ENCODE results near the gene RSAD2.
A peak's percentile ranks its signal among the peaks of the same experiment; 100 is the strongest.
"Not testable (repeated sequence)": the region's sequence is repeated elsewhere in the genome, so short reads cannot be mapped to it uniquely, and the experiment has no call there.

The RSAD2 gene

DNA sequence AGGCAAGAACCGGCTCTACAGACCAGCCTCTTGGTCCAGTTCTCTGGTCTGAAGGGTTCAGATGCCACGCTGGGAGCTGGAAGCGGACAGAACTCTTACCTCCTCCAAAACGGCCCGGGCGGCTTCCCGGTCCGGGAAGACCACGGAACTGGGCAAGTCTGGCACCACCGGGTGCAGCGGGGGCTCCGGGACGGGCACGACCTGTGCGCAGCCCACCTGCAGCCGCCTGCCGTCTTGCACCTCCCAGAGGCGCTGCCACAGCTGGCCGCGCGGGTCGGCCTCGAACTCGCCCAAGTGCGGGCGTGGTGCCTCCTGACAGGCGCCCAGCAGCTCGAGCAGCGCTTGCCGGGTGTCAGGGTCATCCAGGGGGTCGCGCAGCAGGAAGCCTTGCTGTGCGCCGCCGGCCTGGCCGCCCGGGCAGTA lies 12.6 kb upstream of the RSAD2 start:
- peak; percentile 32 for DNase-seq

DNA sequence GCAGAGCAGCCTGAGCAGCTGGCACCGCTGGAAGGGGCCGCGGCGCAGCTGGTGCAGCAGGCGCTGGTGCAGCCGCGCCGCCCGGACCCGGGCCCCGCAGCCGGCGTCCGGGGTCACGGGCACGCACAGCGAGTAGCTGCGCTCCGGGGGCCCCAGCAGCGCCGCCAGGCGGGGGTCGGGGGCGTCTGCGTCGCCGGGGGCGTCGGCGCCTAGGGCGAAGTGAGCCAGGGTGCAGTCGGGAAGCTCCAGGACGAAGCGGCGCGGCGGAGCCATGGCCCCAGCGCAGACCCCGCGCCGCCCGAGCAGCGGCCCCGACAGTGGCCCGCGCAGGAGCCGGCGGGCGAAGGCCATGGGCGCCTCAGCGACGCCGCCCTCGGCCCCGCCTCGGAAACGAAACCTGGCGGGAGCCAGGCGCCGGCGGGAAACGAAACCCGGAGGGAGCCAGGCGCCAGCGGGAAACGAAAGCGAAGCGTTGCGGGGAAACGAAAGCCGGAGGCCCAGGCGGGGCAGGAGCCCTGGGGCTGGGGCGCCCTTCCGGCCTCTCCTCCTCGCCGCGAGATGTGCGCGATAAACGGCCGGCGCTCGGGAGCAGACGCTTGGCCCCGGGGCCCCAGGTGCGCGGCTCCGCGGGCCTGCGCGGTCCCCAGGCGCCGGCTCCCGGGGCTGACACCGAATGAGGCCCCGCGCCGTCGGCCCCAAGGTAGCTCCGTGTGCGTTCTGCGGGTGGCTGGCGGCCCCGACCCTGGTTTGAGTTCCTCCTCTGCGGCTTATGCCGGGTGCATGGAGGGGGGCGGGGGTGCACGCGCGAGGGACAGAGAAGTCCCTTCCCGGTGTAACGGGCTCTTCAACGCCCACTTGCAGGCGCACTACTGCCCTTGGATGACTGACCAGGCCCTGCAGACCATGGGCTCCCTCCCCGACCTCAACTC lies 12.0 kb upstream of the RSAD2 start, which contains the start of gene CMPK2:
CMPK2 (minus strand) TSS at position 562 of the 929 bp plus-strand sequence; CDS start at position 351, 211 bp downstream.
- DNase-seq, result peak; percentile 73

- DNase-seq, result peak; percentile 50
These were observed 11.3 kb upstream of the RSAD2 start for GRCh38 chr2:6866275-6866671.

GRCh38 chr2:6866982-6867381 lies 10.6 kb upstream of the RSAD2 start:
- DNase-seq, result no peak

DNA sequence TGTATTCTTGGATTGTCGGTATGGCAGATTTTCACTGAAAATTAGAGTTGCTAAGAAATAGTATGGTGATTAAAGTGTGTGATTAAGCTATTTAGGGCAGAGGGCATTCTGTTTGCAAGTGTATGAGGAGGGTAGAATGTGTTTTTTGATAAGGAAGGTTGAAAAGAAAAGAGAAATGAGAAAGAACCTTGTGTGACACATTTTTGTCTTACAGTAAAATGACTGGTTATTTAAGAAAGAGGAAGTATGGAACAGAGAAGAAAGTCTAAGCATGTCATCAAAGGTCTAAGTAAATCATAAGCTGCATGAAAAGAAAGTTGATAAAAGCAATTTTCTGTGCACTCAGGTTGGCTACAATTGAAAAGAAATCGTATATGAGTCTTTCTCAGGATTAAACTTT lies 5.2 kb upstream of the RSAD2 start:
- no peak for DNase-seq

DNA sequence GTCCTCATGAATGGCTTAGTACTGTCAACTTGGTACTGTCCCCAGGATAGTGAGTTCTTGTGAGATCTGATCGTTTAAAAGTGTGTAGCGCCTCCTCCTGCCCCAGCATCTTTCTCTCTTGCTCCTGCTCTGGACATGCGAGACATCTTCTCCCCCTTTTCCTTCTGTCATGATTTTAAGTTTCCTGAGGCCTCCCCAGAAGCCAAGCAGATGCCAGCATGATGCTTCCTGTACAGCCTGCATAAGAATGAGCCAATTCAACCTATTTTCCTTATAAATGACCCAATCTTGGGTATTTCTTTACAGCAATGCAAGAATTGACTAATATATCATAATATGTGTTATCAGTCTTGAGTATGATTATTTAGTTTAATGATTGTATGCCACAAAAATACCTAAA lies 3.5 kb upstream of the RSAD2 start:
- no peak for DNase-seq

DNA sequence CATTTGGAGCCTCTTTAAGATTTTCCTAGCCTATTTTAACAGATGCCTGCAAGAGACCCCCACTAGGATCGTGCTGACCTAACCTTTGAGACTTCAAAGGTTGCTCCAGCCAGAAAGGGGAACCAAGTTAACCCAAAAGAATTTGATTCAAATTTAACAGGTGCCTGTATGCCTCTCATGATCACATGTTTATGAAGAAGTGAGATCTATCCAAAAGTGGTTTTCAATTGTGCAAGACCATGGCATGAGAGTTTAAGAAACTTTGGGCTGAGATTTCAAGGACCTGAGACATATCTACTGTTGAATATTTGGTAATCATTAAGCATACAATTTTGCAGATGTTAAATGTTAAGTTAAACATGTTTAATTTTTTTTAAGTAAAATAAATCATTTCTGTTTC lies 1.3 kb upstream of the RSAD2 start:
- DNase-seq, result no peak

DNA sequence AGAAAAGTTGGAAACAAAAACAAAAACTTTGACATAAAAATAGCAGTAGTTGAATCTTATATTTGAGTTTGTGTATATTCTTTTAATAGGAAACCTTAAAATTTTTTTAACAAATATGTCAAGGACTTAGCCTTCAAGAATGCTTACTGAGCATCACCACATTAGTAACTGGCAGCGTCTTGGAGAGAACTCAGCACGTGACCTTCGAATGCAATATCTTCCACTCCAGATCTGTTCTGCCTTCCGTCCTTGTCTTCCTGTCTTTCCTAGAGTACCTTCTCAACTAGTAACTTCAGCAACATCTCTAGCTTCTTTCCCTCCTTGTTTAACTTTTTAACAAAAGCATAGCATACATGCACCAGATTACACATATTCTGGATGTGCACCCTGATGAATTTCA lies 972 bp downstream of the RSAD2 start:
- DNase-seq, result no peak

- DNase-seq, result no peak
These were observed 1.4 kb downstream of the RSAD2 start for GRCh38 chr2:6879011-6879410.

GRCh38 chr2:6880200-6880733 lies 2.7 kb downstream of the RSAD2 start:
- DNase-seq, result no peak

DNA sequence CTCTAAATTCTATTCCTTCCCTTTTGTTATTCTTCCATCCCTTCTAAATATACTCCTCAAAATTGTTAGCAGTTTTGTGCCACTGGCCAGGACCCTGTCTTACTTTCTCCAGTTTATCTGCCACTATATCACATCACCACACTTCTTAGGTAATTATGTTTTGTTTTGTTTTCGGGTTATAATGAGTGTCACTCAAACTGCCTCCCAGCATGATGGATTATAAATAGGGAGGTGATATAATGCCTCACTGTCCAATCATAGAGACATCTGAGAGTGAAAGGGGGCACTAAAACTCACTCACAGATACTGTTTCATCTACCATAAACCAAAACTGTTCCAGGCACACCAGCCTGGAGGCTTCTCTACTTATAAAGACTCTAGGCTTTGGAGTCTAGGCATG lies 3.5 kb downstream of the RSAD2 start:
- no peak for DNase-seq

GRCh38 chr2:6881516-6881915 lies 3.9 kb downstream of the RSAD2 start:
- DNase-seq, result no peak

DNA sequence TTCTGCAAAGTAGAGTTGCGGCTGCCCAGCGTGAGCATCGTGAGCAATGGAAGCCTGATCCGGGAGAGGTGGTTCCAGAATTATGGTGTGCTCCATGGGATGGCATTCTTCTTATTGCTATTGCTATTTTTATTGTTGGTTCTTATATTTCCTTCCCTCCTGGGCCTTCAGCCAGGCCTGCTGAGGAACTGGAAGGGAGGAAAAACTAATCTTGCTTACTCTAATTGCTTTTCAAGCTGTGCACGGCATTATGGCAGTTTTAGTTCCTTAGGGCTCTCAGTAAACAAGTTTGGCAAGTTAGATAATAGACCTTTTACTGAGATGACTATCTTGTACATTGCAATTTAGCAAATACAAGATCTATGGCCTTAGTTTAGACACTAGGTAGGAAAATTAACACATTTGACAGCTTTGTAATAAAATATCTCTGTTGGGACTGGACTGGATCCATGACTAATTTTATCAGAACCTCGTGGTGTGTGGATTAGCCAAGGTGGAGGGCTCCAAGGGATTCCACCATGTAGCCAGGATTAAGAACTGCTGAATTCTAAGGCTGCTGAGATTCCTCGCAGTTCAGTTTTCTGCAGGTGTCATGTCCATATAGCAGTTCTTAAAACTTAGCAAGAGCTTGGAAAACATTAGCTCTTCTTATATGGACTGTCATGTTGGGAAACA lies 6.0 kb downstream of the RSAD2 start:
- no peak for DNase-seq

DNA sequence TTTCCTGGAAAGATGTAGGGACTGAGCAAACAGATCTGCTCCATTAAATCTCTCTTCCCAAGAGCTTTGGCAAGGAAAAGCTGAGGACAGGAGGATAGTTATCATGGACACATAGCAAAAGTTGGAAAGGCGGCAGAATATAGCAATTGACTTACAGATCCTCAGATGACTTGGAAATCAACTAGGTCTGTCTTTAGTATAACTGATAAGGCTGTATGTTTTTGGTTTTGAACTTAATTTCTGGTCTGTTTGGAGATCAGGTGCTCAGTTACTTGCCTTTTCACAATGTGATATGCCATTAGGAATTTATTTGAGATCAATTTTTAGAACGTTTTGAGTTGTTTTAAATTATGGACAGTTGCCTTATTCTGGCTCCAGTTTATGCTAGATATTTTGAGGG lies 8.0 kb downstream of the RSAD2 start:
- no peak for DNase-seq

GRCh38 chr2:6885968-6886367 lies 8.4 kb downstream of the RSAD2 start:
- DNase-seq, result no peak

DNA sequence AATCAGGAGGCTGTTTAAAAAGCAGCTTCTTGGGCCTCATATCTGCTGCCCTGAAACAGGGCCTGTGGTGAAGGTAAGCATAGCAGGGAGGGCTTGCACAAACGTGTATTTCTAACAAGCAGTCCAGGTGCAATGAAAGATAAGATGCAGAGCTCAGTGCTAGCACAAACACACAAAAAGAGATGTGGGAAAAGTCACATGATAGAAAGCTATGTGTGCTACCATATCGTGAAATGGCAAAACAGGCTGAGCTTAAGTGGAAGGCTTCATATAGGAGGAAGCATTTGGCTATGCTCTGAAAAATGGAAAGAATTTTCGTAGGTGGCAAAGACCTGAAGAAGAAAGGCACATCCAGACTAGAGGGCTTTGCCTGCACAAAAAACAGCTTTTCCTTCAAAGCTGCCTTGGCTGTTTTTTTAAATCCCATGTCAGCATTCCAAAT lies 10.2 kb downstream of the RSAD2 start:
- no peak for DNase-seq

DNA sequence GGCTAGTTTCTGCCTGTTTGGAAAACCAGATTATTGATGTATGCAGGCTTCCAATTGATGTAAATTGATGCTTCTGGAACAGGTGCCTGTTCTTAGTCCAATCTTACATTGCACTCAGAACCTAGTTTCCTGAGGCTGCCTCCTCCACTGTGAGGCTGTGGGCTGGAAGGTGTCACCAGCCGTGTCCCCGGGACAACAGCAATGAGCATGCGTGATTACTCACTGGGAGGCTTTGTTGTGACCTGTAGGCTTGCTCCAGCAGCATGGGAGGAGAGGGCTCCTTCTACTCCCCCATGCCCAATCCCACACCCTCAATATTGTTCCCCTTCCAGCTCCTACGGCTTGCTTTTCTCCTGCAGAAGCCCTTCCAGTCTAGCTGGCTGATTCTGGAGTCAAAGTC lies 11.1 kb downstream of the RSAD2 start:
- DNase-seq, result no peak

DNA sequence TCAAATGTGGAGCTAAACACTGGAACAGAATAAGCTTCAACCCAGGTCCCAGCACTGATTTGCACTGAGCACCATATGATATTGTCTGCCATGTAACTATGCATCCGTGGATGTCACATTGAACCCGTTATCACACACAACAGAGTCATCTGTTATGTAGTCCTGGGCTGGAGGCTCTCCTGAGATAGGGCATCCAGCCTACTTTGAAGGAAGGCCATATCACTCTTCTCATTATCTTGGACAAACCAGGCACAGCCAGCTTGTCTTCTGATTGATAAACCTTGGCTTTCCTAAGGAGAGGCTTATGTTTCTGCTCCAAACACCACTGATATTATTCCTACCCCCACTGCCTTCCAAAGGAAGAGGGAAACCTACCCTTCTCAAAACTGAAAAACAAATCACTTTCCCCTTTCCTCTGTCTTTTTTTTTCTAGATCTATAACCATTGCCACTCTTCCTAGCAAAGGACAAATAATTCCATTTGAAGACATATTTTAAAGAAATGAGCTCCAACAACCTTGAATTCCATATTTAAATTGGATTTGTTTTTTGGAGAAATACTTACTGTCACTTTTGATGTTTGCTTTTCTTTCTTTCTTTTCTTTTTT lies 16.4 kb downstream of the RSAD2 start:
- DNase-seq, result no peak

DNA sequence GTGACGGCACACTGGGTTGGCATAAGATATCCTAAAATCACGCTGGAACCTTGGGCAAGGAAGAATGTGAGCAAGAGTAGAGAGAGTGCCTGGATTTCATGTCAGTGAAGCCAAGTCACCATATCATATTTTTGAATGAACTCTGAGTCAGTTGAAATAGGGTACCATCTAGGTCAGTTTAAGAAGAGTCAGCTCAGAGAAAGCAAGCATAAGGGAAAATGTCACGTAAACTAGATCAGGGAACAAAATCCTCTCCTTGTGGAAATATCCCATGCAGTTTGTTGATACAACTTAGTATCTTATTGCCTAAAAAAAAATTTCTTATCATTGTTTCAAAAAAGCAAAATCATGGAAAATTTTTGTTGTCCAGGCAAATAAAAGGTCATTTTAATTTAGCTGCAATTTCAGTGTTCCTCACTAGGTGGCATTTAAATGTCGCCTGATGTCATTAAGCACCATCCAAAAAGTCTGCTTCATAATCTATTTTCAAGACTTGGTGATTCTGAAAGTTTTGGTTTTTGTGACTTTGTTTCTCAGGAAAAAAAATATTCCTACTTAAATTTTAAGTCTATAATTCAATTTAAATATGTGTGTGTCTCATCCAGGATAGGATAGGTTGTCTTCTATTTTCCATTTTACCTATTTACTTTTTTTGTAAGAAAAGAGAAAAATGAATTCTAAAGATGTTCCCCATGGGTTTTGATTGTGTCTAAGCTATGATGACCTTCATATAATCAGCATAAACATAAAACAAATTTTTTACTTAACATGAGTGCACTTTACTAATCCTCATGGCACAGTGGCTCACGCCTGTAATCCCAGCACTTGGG lies 19.6 kb downstream of the RSAD2 start:
- DNase-seq, result no peak

DNA sequence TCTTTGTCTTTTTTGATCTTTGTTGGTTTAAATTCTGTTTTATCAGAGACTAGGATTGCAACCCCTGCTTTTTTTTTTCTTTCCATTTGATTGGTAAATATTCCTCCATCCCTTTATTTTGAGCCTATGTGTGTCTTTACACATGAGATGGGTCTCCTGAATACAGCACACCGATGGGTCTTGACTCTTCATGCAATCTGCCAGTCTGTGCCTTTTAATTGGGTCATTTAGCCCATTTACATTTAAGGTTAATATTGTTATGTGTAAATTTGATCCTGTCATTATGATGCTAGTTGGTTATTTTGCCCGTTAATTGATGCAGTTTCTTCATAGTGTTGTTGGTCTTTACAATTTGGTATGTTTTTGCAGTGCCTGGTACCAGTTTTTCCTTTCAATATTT lies 25.0 kb downstream of the RSAD2 start:
- not testable (repeated sequence) for DNase-seq

DNA sequence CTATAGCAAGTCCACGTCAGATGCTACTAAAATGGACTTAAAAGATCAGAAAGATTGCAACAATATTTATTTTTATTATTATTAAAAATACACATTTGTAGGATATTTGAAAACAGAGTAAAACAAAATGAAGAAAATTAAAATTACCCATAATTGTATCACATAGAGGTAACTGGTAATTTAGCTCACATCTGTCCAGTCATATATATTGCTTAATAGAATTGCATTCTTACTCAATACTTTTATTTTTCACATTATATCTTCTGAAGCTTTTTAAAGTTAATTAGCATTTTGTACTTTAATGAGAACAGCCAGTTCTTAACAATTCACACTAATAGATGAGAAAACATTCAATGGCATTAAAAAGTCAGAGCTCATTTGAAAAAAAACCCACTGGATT lies 28.1 kb downstream of the RSAD2 start:
- DNase-seq, result no peak

GRCh38 chr2:6906165-6906741 lies 28.7 kb downstream of the RSAD2 start:
- DNase-seq, result no peak
